GM12892 (cell line): ENCODE measurements around the gene SDHB.

Source experiments
- POLR2A ChIP-seq: IDR thresholded peaks from 2 replicates; pipeline ENCODE4 v1.6.1; 2011; ENCODE audit warnings: low read depth, low read length, control low read depth
- POLR2AphosphoS5 ChIP-seq: IDR thresholded peaks from 2 replicates; pipeline ENCODE4 v1.6.1; 2011; ENCODE audit warnings: low read depth, low read length, control low read depth
- TAF1 ChIP-seq: IDR thresholded peaks from 2 replicates; pipeline ENCODE4 v1.6.1; 2011; ENCODE audit warnings: low read depth, mild to moderate bottlenecking, control low read depth, low read length, borderline replicate concordance

GRCh38 chr1:16969057-16969611 is 84.7 kb downstream of the SDHB start:
- no peak for TF ChIP-seq POLR2A
- no peak for TF ChIP-seq POLR2AphosphoS5
- no peak for TF ChIP-seq TAF1
